Middle frontal gyrus (tissue), 1 donor: Measurements from ENCODE around the gene C16orf95.

Experiments
- DNase-seq: peaks from one replicate; pipeline ENCODE4 v3.0.0-alpha.2; 2015; ENCODE audit warnings: low spot score; ENCODE audit errors: extremely low spot score

Gene C16orf95

GRCh38 chr16:87317750-87318644 lies 805 bp upstream of the C16orf95 start:
- DNase-seq, result no peak

GRCh38 chr16:87316450-87316922 lies 706 bp downstream of the C16orf95 start:
- DNase-seq, result no peak

GRCh38 chr16:87314990-87315420 lies 2.2 kb downstream of the C16orf95 start:
- DNase-seq, result no peak

GRCh38 chr16:87312008-87312407 lies 5.2 kb downstream of the C16orf95 start:
- no peak for DNase-seq

- DNase-seq, result no peak
Observed at GRCh38 chr16:87311387-87311786, 5.8 kb downstream of the C16orf95 start.

- no peak for DNase-seq
Observed at GRCh38 chr16:87310610-87311009, 6.6 kb downstream of the C16orf95 start.

- no peak for DNase-seq
Observed at GRCh38 chr16:87309620-87310525, 7.3 kb downstream of the C16orf95 start.

- DNase-seq, result no peak
Observed at GRCh38 chr16:87308826-87309225, 8.4 kb downstream of the C16orf95 start.

- no peak for DNase-seq
Observed at GRCh38 chr16:87306516-87306915, 10.7 kb downstream of the C16orf95 start.

- no peak for DNase-seq
Observed at GRCh38 chr16:87305505-87306391, 11.4 kb downstream of the C16orf95 start.

- DNase-seq, result no peak
Observed at GRCh38 chr16:87304951-87305350, 12.2 kb downstream of the C16orf95 start.

GRCh38 chr16:87303962-87304521 lies 13.2 kb downstream of the C16orf95 start:
- no peak for DNase-seq

GRCh38 chr16:87303431-87303930 lies 13.7 kb downstream of the C16orf95 start:
- DNase-seq, result no peak

GRCh38 chr16:87298857-87299465 lies 18.2 kb downstream of the C16orf95 start:
- DNase-seq, result no peak

- no peak for DNase-seq
Observed at GRCh38 chr16:87297918-87298631, 19.1 kb downstream of the C16orf95 start.

GRCh38 chr16:87297407-87297806 lies 19.8 kb downstream of the C16orf95 start:
- DNase-seq, result no peak

GRCh38 chr16:87295661-87296531 lies 21.3 kb downstream of the C16orf95 start:
- DNase-seq, result no peak

GRCh38 chr16:87295259-87295658 lies 21.9 kb downstream of the C16orf95 start:
- DNase-seq, result no peak
